Caki2 (cell line): ENCODE data around the gene TKFC. TPM values are rescaled to one million over a fixed set of nuclear protein-coding genes. Genes with fewer than 3 reads are reported as not detected.

Experiments used
- DNase-seq: peaks from one replicate; pipeline ENCODE4 v3.0.0-alpha.2; 2015; ENCODE audit warnings: low read depth
- in situ Hi-C: cut with HindIII; loops from 2 replicates; pipeline ENCODE4 v1.10.0; 2016; ENCODE audit warnings: low sequenced_read_pairs, low pct_unique_long_range_greater_than_20kb, mixed read lengths
- total RNA-seq: library from RNA; depleted of rRNA; stranded (reverse); fragments of >200 nt; shearing (Covaris generic); gene quantifications from 2 replicates; pipeline ENCODE4 v1.2.3, GENCODE V29; 2014; ENCODE audit warnings: low replicate concordance; rRNA removed

Gene TKFC
- total RNA-seq, 1 experiment from 2014 or later: 73.5 TPM

DNA sequence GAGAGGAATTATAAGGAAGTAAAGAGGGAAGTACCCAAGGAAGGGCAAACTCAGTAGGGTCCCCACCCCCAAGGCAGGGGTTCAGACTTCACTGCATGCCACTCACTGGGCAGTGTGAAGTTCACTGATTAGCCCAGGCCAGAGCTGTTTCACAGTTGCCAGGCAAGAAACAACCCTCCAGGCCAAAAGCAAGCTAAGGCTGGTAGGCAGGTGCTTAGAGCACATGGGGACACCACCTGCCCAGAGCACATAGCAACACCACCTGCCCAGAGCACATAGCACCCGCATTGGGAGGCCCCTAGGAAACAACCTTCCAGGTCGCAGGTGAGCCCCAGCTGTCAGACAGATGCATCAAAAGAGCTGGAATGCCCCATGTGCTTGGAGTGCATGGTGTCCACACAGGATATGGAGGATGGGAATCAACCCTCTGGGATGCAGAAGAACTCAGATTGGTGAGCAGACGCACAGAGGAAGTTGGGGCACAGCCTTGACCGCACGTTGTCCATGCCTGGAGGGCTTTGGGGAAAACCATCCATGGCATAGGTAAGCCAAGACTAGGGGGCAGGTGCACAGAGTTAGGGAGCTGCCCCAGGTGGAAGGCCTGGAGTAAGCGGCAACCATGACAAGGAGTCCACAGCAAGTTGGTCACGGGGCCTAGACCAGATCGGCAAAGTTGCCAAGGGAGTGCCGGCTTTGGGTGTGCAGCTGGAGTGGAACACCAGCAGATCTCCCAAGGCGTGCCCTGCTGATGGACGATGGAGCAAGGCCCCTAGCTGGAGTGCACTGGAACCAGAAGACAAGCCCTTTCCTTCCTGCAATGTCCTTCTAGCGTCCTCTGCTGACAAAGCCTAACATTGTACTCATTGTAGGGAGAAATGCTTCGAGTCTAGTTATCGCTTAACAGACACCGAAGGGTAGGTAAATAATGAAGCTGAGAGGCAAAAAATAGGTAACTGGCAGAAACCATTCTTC is 51.5 kb downstream of the TKFC start:
- no peak for DNase-seq
- in situ Hi-C loops: no loop called here

DNA sequence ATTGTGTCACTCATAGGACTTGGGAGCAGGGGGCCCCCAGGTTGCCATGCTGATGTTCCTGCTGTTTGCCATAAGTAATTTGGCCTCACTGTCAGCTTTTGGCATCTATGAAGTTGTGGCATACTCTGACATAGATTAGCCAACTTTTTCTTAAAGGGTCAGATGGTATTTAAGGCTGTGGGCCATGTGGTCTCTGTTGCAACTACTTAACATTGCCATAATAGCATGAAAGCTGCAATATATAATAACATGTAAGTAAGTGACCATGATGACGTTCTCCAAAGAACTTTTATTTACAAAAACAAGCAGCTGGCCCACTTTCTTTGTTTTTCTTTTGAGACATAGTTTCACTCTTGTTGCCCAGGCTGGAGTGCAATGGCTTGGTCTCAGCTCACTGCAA is 57.1 kb downstream of the TKFC start:
- DNase-seq: no peak
- in situ Hi-C loops: no loop called here

GRCh38 chr11:61392981-61393595 is 60.1 kb downstream of the TKFC start:
- DNase-seq: no peak
- in situ Hi-C loops: no loop called here

Other genes with a start within 250 kb of the TKFC start
- not detected in 2 replicates for gene CD5, start 230.7 kb upstream of the TKFC start, total RNA-seq
- 12.3 and 20.8 TPM in 2 replicates for gene VPS37C, start 171.8 kb upstream of the TKFC start, total RNA-seq
- not detected in 2 replicates for gene PGA3, start 129.7 kb upstream of the TKFC start, total RNA-seq
- not detected in 2 replicates for gene PGA4, start 110.9 kb upstream of the TKFC start, total RNA-seq
- not detected in 2 replicates for gene PGA5, start 92.1 kb upstream of the TKFC start, total RNA-seq
- gene VWCE, start 37.9 kb upstream of the TKFC start, total RNA-seq: not detected in 2 replicates
- gene DDB1, start 123 bp upstream of the TKFC start, total RNA-seq: 151 and 154 TPM in 2 replicates
- 56.1 and 59.9 TPM in 2 replicates for gene CYB561A3, start 28.7 kb downstream of the TKFC start, total RNA-seq
- gene TMEM138, start 29.1 kb downstream of the TKFC start, total RNA-seq: 13.2 and 31.3 TPM in 2 replicates
- gene TMEM216, start 59.4 kb downstream of the TKFC start, total RNA-seq: 13.3 and 23.6 TPM in 2 replicates
- 24.5 and 44.8 TPM in 2 replicates for gene CPSF7, start 96.7 kb downstream of the TKFC start, total RNA-seq
- 21.6 and 25.1 TPM in 2 replicates for gene SDHAF2, start 96.9 kb downstream of the TKFC start, total RNA-seq
- gene LRRC10B, start 175.5 kb downstream of the TKFC start, total RNA-seq: not detected in 2 replicates
- gene SYT7, start 247.8 kb downstream of the TKFC start, total RNA-seq: 0.41 and 2.0 TPM in 2 replicates